ENCODE data around the gene COX4I1. TPM values are rescaled to one million over a fixed set of nuclear protein-coding genes. Genes with fewer than 3 reads are reported as not detected.

The COX4I1 gene
- 350 and 372 TPM in 2 replicates for total RNA-seq

GRCh38 chr16:85799497-85800320 lies at the start of gene COX4I1, which contains the start of gene EMC8:
Gene COX4I1 (plus strand): TSS chr16:85799695. CDS start chr16:85801206, 1,511 bp downstream.
Gene EMC8 (minus strand): TSS chr16:85799544. CDS start chr16:85799295, 249 bp downstream.

GRCh38 chr16:85750827-85751697 lies 48.4 kb upstream of the COX4I1 start, which contains the start of gene C16orf74:
Gene C16orf74 (minus strand): TSS chr16:85751096. CDS start chr16:85735217, 15,879 bp downstream.

Small RNA genes lying within 50 kb of the gene (small RNA-seq; reads per million reads assigned to genes)
- not detected for gene RNU1-103P

Other genes starting within 250 kb of the COX4I1 start
- 14.4 and 15.0 TPM in 2 replicates for gene GSE1, start 186.4 kb upstream of the COX4I1 start, total RNA-seq
- 4.9 and 11.7 TPM in 2 replicates for gene GINS2, start 110.7 kb upstream of the COX4I1 start, total RNA-seq
- gene C16orf74, start 48.6 kb upstream of the COX4I1 start, total RNA-seq = 24.2 and 34.3 TPM in 2 replicates
- 43.4 and 50.5 TPM in 2 replicates for gene EMC8, start 151 bp upstream of the COX4I1 start, total RNA-seq
- gene IRF8, start 99.5 kb downstream of the COX4I1 start, total RNA-seq = under 0.01 and 0.10 TPM in 2 replicates

All from vein endothelial cell (primary cell).